Coronary artery (tissue), 2 donors: ENCODE measurements around the gene PDE9A.

Experiments used
- DNase-seq: peaks from one replicate; pipeline ENCODE4 v3.0.0-alpha.2; 2017; ENCODE audit warnings: low spot score
- H3K27ac ChIP-seq, 2 donors: fragments of 200-600 bp; sonication (generic); one replicate each; pipeline ENCODE4 v1.5.1; 2016 to 2019
- H3K4me3 ChIP-seq: fragments of 200-600 bp; sonication (generic); 2 replicates; pipeline ENCODE4 v1.5.1; 2016; ENCODE audit warnings: mild to moderate bottlenecking, moderate library complexity
- TF ChIP-seq, protein P1 (sequence below): fragments of 200-600 bp; sonication (generic); IDR thresholded peaks from one replicate; pipeline ENCODE4 v1.5.1; 2019; ENCODE audit warnings: antibody characterized with exemption

The PDE9A gene

GRCh38 chr21:42673633-42674328 lies 20.4 kb downstream of the PDE9A start:
- no peak overlapping the region for H3K27ac ChIP-seq
- no peak overlapping the region for H3K4me3 ChIP-seq
- TF ChIP-seq, protein P1, sequence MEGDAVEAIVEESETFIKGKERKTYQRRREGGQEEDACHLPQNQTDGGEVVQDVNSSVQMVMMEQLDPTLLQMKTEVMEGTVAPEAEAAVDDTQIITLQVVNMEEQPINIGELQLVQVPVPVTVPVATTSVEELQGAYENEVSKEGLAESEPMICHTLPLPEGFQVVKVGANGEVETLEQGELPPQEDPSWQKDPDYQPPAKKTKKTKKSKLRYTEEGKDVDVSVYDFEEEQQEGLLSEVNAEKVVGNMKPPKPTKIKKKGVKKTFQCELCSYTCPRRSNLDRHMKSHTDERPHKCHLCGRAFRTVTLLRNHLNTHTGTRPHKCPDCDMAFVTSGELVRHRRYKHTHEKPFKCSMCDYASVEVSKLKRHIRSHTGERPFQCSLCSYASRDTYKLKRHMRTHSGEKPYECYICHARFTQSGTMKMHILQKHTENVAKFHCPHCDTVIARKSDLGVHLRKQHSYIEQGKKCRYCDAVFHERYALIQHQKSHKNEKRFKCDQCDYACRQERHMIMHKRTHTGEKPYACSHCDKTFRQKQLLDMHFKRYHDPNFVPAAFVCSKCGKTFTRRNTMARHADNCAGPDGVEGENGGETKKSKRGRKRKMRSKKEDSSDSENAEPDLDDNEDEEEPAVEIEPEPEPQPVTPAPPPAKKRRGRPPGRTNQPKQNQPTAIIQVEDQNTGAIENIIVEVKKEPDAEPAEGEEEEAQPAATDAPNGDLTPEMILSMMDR: no peak
- DNase-seq: no peak

- no peak for DNase-seq
- Histone ChIP-seq H3K4me3 (peak overlapping the region; percentile 27), H3K27ac (no peak overlapping the region)
- TF ChIP-seq, protein P1: no peak
Observed at GRCh38 chr21:42674351-42674940, 21.0 kb downstream of the PDE9A start.

- TF ChIP-seq, protein P1: no peak
- H3K4me3 ChIP-seq: no peak overlapping the region
- H3K27ac ChIP-seq: no peak overlapping the region
- DNase-seq: no peak
Observed at GRCh38 chr21:42675403-42675802, 22.0 kb downstream of the PDE9A start.

GRCh38 chr21:42676808-42677207 lies 23.4 kb downstream of the PDE9A start:
- Histone ChIP-seq H3K4me3 (no peak overlapping the region), H3K27ac (no peak overlapping the region)
- TF ChIP-seq, protein P1: no peak
- DNase-seq: no peak

GRCh38 chr21:42677339-42678321 lies 24.2 kb downstream of the PDE9A start:
- no peak overlapping the region for H3K4me3 ChIP-seq
- TF ChIP-seq, protein P1: no peak
- DNase-seq: no peak
- no peak overlapping the region for H3K27ac ChIP-seq

DNA sequence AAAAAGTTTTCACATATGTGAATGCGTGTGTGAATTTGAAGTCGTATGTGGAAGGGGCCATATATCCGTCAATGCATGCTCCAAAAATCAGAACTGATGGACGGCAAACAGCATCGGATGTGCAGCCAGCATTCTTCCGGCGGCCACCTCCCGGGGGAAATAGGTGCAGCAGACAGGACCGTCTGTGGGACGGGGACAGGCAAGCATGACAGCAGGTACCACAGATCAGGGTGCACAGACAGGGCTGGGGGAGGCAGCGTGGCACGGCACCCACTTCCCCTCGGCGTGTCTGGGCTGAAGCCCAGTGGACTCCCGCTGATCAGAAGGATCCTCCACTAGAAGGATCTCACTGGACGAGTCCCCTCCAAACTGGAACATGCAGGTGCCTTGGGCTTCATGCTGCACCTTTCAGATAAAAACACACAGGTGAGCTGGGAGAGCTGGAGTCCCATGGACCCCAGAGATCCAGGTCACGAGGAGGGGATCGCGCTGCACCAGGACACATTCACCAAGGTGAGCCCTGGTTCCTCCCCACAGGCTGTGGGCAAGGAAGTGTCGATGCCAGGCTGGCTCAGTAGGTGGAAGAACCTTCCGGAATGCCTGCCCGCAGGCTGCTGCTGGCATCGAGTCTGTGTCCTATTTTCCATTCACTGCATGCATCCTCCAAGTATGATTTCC lies 25.3 kb downstream of the PDE9A start:
- DNase-seq: no peak
- TF ChIP-seq, protein P1: no peak
- Histone ChIP-seq H3K27ac (no peak overlapping the region), H3K4me3 (no peak overlapping the region)
